MM.1S (cell line): ENCODE results near the gene MMP10.
"Not testable (repeated sequence)": the region's sequence is repeated elsewhere in the genome, so short reads cannot be mapped to it uniquely, and the experiment has no call there.

ENCODE experiments used
- CTCF ChIP-seq: fragments of 300-600 bp; sonication (generic); IDR thresholded peaks from 2 replicates; pipeline ENCODE4 v1.5.1; 2016; ENCODE audit warnings: antibody characterized with exemption, low read length, mixed read lengths
- EZH2 ChIP-seq: fragments of 300-600 bp; sonication (generic); optimal IDR thresholded peaks from 2 replicates; pipeline ENCODE3; 2017; ENCODE audit warnings: low read depth, mild to moderate bottlenecking, antibody characterized with exemption, low read length, mixed read lengths
- EZH2phosphoT487 ChIP-seq: fragments of 300-600 bp; sonication (generic); IDR thresholded peaks from 2 replicates; pipeline ENCODE4 v1.6.1; 2018; ENCODE audit warnings: antibody characterized with exemption, low read length

GRCh38 chr11:102746746-102747578 lies 33.5 kb downstream of the MMP10 start:
- not testable (repeated sequence) for TF ChIP-seq CTCF, EZH2phosphoT487, EZH2
